GM10266 (cell line): ENCODE results near the gene CALCA.

ENCODE experiments used
- DNase-seq: peaks from one replicate; pipeline ENCODE4 v3.0.0; 2012; ENCODE audit errors: extremely low spot score
- TF ChIP-seq, protein P1 (sequence below): IDR thresholded peaks from 2 replicates; pipeline ENCODE4 v1.5.1; 2012; ENCODE audit warnings: mild to moderate bottlenecking, low read depth; ENCODE audit not compliant: control insufficient read depth, insufficient read depth; ENCODE audit errors: missing control alignments

CALCA gene

DNA sequence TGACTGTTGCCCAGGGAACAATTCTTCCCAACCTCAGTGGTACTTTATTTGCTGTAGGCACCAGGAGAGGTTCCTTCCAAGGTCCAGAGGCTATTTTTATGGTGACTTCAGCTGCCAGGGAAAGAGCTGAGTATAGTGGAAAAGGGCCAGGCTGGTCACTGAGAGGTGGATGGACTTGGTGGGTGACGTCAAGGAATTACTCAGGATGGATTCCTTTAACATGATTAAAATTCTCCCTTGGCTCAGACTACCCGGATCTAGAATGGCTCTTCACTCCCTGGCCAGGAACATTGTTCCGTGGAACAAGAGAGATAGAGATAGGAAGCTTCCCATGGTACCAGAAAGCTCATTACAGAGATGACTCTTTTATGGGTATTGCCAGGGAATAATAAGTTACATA is 8.7 kb upstream of the CALCA start:
- no peak for DNase-seq
- TF ChIP-seq, protein P1, sequence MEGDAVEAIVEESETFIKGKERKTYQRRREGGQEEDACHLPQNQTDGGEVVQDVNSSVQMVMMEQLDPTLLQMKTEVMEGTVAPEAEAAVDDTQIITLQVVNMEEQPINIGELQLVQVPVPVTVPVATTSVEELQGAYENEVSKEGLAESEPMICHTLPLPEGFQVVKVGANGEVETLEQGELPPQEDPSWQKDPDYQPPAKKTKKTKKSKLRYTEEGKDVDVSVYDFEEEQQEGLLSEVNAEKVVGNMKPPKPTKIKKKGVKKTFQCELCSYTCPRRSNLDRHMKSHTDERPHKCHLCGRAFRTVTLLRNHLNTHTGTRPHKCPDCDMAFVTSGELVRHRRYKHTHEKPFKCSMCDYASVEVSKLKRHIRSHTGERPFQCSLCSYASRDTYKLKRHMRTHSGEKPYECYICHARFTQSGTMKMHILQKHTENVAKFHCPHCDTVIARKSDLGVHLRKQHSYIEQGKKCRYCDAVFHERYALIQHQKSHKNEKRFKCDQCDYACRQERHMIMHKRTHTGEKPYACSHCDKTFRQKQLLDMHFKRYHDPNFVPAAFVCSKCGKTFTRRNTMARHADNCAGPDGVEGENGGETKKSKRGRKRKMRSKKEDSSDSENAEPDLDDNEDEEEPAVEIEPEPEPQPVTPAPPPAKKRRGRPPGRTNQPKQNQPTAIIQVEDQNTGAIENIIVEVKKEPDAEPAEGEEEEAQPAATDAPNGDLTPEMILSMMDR = no peak

DNA sequence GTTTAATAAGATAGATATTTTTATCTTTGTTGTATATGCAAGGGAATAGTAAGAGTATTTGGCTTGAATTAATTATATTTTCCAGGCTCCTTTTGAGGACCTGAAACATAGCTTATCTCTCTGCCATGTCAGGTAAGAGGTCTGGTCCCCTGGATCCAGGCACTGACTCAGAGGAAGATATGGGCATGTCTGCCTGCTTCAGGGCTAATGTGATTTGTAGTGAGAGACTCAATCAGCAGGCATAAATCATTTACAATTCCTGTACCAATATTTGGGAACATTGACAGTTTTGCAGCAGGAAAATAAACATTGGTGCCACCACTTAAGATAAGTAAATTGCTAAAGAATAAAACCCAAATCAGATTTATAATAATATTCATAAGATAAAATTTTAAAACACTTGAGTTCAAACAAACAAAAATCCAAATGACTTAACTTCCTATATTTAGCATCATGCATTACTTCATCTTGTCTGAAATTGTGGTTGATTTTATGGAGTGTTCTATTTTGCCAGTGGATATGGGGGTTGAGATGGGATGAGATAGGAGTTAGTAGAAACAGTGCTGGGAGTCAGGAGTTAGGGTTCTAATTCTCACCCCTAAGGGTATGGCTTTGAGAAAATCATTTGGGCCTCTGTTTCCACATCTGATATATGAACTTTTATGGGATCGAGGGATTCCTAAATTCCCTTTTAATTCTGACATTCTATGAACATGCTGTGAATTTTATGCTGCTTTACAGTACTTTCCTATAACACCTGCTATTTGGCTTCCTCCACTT is 5.1 kb upstream of the CALCA start:
- no peak for DNase-seq
- TF ChIP-seq, protein P1 = no peak

DNA sequence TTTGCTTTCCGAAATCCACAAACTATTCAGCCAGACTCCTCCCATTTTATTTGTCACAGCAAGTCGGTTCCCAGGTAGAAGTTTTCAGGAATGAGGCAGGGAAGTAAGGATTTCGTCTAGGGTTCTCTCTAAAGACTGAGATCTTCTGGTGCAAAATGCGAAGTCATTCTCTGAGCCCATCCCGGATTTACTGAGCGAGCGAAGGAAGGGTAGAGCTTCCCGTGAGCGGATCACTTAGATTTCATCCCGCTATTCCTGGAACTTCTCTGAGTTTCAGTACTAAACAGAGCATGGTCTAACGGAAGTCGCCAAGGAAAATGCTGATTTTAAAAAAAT is 3.1 kb upstream of the CALCA start:
- TF ChIP-seq, protein P1 = no peak
- DNase-seq = no peak

DNA sequence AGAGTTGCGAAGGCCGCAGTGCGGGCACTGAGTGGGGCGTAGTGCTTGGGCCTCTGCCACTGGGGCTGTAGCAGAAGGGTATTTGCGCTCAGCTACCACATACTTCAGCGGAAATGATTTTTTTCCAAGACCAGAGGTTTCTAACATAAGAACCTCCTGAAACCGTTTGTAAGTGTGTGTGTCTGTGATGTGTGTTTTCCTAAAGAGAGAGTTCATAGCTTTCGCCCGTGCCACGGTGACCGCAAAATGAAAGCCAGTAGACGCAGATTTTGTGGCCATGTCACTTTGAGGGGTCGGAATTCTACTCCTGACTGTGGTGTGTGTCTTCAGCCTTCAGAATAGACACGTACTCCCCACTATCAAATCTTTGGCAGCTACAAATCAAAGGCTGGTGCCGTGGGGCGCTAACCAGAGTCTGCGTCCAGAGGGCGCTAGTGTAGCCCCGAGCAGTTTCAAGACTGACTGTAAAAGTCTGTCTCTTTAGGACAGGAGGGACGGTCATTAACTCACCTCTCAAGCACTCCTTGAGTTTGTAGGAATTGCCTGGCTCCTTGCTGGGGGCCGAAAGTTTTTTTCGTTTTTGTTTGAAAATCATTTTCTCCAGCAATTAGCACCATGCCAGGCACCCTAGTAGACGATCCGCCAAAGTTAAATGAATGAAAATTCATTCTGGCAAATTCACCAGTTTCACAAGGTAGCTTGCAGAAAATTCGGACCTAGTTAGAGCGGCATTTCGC is 2.5 kb upstream of the CALCA start:
- TF ChIP-seq, protein P1 = peak; percentile 65
- DNase-seq = peak; percentile 58

DNA sequence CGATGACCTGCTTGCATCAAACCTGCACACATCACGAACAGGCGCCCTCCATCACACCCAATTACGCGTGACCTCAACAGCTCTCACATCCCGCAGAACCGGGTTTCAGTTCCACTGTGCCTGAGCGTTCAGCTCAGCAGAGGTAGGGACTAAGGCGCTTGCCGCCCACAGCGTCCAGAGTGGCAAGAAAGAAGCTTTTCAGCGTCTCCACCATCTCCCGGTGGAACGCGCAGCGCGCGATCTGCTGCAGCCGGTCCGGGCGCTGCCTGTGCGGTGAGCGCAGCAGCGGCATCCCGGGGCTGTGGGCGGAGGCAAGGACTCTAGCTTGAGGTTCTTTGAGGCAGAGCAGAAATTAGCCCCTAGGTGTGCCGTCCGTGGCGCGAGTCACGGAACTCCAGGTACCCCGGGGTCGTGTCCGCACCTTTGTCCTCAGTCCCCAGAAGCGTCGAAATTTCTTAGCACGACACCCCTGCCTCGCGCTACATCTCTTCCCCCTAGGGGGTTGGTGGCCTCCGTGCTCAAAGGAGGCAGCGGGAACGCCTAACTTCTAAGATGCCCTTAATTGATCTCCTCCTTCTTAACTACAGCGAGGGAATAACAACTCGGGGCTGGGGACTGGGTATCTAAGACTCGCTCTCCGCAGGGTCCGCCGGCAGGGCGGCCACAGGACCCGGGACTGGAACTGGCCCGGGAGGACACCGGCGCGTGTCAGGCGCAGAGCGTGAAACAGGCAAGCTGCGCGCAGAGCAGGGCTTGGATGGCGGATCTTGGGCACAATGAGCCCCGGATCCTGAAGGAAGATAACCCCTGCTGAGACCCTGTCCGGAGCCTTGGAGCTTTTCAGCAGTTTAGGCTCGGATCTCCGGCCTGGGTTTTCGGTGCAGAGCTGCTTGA is 1.7 kb upstream of the CALCA start:
- TF ChIP-seq, protein P1 = no peak
- DNase-seq = no peak

DNA sequence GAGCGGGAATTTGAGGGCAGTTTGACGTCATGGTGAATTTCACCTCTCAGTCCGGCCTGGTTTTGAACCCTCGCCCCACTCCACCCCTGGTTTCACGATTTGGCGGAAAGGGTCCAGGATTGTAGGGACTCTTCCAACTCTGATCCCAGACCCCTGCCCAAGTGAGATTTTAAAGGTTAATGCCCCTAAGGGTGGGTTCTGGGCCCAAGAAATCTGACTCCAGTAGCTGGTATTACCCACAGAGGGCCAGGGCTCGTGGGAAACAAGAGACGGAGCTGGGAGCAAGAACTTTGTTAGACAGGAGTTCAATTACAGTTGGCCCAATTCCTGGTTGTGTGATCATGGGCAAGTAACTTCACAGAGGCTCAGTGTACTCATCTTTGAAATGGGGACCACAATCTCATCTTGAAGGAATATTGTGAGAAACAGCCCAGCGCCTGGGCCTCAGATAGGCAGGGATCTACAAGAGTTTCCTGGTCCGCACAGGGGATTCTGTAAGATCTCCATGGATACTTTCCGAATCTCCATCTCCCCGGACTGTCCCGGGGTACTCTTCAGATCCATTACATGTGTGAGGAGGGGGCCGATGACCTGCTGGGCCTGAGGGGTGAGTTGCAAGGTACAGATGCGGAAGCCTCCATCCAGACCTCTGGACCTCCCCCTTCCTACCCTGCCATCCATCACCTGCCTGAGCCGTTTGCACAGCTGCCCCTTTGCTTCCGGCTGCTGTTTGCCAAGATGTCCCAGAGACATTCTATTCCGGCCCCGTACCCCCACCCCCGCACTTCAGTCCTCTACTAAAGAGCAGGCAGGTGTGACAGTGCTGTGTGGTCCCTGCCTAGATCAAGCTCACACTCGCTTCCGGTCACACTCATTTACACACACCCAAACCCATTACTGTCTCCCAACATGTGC is 687 bp upstream of the CALCA start:
- TF ChIP-seq, protein P1 = no peak
- DNase-seq = no peak
